Transverse colon (tissue), 4 donors: ENCODE data around the gene EFNA5. TPM values are rescaled to one million over a fixed set of nuclear protein-coding genes. Genes with fewer than 3 reads are reported as not detected.
A peak's percentile ranks its signal among the peaks of the same experiment; 100 is the strongest.

ENCODE experiments used
- DNase-seq: peaks from one replicate; pipeline ENCODE4 v3.0.0-alpha.2; 2019
- H3K27ac ChIP-seq, 4 donors: fragments of 200-600 bp; sonication (generic); 2 replicates each; pipeline ENCODE4 v1.5.1; 2016 to 2018; ENCODE audit warnings: inconsistent platforms in 4 of 4
- H3K27me3 ChIP-seq: fragments of 200-600 bp; sonication (generic); 2 replicates; pipeline ENCODE4 v1.5.1; 2017; ENCODE audit warnings: inconsistent platforms
- H3K36me3 ChIP-seq, 4 donors: fragments of 200-600 bp; sonication (generic); 2 replicates each; pipeline ENCODE4 v1.5.1; 2017 to 2019; ENCODE audit warnings: inconsistent platforms in 4 of 4
- H3K4me1 ChIP-seq, 4 donors: fragments of 200-600 bp; sonication (generic); 2 replicates each; pipeline ENCODE4 v1.5.1; 2017 to 2020; ENCODE audit warnings: inconsistent platforms in 4 of 4
- H3K4me3 ChIP-seq, 4 donors: fragments of 200-600 bp; sonication (generic); 1 replicate in 1 of 4; 2 replicates in 3 of 4; pipeline versions ENCODE4 v1.5.1 to v1.6.1; 2017 to 2019; ENCODE audit warnings: inconsistent platforms in 4 of 4
- H3K9me3 ChIP-seq, 2 donors: fragments of 200-600 bp; sonication (generic); 2 replicates each; pipeline ENCODE4 v1.5.1; 2017 to 2019; ENCODE audit warnings: inconsistent platforms in 2 of 2
- EP300 ChIP-seq: sonication (generic); formaldehyde crosslinking; IDR thresholded peaks from one replicate; pipeline ENCODE4 v1.6.1; 2017; ENCODE audit warnings: antibody characterized with exemption, low read depth
- POLR2A ChIP-seq: fragments of 450-650 bp; IDR thresholded peaks from one replicate; pipeline ENCODE4 v1.6.1; 2016; ENCODE audit warnings: antibody characterized with exemption, mild to moderate bottlenecking, moderate library complexity
- POLR2AphosphoS5 ChIP-seq, 3 donors: sonication (generic); formaldehyde crosslinking; IDR thresholded peaks; one replicate each; pipeline ENCODE4 v1.6.1; 2016; ENCODE audit warnings: antibody characterized with exemption in 3 of 3
- WGBS, 2 donors: methylation state at CpG; one replicate each; pipeline ENCODE4 v1.1.5; 2018; ENCODE audit warnings: low coverage in 1 of 2; 5-methylcytosine and 5-hydroxymethylcytosine counted together
- in situ Hi-C, 4 donors: fragments of 200-750 bp; cut with MboI; loops; one replicate each; pipeline versions ENCODE4 v1.15.0 to v1.15.1; 2017; ENCODE audit warnings: low sequenced_read_pairs in 3 of 4, low pct_ligation_motif_present in 1 of 4, low pct_unique_long_range_greater_than_20kb in 1 of 4
- intact Hi-C: fragments of 100-400 bp; cut with DNase I; formaldehyde crosslinking; loops from one replicate; pipeline ENCODE4 v1.15.1; 2023; ENCODE audit warnings: low total_unique reads
- total RNA-seq, 4 donors: library from RNA; depleted of rRNA; stranded (reverse); fragments of >200 nt; gene quantifications; one replicate each; pipeline ENCODE4 v1.1.0, GENCODE V29; 2016
- TF ChIP-seq, protein P1 (sequence below), 5 experiments: fragments of 200-600 bp in 3 of 5; fragments of 450-650 bp in 2 of 5; sonication (generic) in 3 of 5; IDR thresholded peaks; 1 replicate in 2 of 5; 2 replicates in 3 of 5; pipeline ENCODE4 v1.5.1; 2016 to 2017; ENCODE audit warnings: antibody characterized with exemption in 5 of 5, inconsistent platforms in 3 of 5, mild to moderate bottlenecking in 2 of 5, moderate library complexity in 1 of 5

The EFNA5 gene
- total RNA-seq, 4 donors from 2014 or later: 1.5 to 18.2 (median 12.1) TPM

DNA sequence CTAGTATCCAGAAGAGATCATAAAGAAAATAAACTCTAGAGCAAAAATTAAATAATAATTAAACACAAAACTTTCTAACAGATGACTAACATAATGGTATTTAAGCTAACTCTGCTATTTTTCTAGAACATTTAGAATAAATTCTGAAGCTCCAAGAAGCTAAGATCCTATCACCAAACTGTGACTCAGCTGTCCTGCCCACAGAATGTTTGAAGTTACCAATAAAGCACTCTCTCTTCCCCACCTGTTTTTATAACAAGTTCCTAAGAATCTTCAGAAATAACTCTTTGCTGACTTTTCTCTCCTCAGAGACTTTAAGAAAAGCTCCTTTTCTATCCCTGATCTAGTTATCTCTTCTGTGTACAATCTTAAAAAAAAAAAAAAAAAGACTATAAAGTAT, 6.0 kb upstream of the EFNA5 start:
- Histone ChIP-seq H3K27ac (no peak overlapping the region), H3K4me1 (peaks cover 0 to 16% (median 9%) of the 10 kb centered on the region in 4 donors), H3K9me3 (no peaks in the 10 kb centered on the region), H3K27me3 (peaks cover 16% of the 10 kb centered on the region), H3K36me3 (no peaks in the 10 kb centered on the region), H3K4me3 (no peak overlapping the region)
- intact Hi-C loops: no loop called here
- TF ChIP-seq EP300: no peak
- TF ChIP-seq POLR2AphosphoS5 (IDR thresholded peaks at IDR 0.05): no peak
- TF ChIP-seq, protein P1, sequence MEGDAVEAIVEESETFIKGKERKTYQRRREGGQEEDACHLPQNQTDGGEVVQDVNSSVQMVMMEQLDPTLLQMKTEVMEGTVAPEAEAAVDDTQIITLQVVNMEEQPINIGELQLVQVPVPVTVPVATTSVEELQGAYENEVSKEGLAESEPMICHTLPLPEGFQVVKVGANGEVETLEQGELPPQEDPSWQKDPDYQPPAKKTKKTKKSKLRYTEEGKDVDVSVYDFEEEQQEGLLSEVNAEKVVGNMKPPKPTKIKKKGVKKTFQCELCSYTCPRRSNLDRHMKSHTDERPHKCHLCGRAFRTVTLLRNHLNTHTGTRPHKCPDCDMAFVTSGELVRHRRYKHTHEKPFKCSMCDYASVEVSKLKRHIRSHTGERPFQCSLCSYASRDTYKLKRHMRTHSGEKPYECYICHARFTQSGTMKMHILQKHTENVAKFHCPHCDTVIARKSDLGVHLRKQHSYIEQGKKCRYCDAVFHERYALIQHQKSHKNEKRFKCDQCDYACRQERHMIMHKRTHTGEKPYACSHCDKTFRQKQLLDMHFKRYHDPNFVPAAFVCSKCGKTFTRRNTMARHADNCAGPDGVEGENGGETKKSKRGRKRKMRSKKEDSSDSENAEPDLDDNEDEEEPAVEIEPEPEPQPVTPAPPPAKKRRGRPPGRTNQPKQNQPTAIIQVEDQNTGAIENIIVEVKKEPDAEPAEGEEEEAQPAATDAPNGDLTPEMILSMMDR (IDR thresholded peaks at IDR 0.05): no peak
- TF ChIP-seq POLR2A: no peak
- no peak for DNase-seq
- in situ Hi-C loops: no loop called here

DNA sequence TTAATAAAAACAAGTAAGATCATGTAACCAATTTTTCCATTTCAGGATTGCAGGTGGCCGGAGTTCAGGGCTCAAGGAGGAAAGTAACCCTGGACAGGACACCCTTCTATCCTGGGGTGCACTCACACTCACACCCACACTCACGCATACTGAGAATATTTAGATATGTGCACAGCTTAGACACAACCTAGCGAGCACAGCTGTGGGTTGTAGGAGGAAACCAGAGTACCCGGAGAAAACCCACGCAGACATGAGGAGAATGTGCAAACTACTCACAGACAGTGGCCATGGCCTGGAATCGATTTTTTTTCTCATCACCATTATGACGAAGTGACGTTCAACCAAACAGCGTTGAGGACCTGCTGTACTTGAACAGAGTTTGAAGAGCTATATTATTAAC, 4.5 kb upstream of the EFNA5 start:
- no peaks in the 10 kb centered on the region for H3K9me3 ChIP-seq
- no peak for TF ChIP-seq POLR2A
- TF ChIP-seq EP300: no peak
- no peak for TF ChIP-seq POLR2AphosphoS5 (IDR thresholded peaks at IDR 0.05)
- TF ChIP-seq, protein P1 (IDR thresholded peaks at IDR 0.05): no peak
- DNase-seq: no peak
- no peak overlapping the region for H3K4me3 ChIP-seq
- H3K27me3 ChIP-seq: peaks cover 27% of the 10 kb centered on the region
- peaks cover 0 to 29% (median 18%) of the 10 kb centered on the region in 4 donors for H3K4me1 ChIP-seq
- intact Hi-C loops (no loop called here), in situ Hi-C loops (no loop called here)
- H3K27ac ChIP-seq: no peak overlapping the region
- 70 to 78% methylated on average over 4 to 9 of the region's 9 CpGs for WGBS, 2 donors
- H3K36me3 ChIP-seq: no peaks in the 10 kb centered on the region

DNA sequence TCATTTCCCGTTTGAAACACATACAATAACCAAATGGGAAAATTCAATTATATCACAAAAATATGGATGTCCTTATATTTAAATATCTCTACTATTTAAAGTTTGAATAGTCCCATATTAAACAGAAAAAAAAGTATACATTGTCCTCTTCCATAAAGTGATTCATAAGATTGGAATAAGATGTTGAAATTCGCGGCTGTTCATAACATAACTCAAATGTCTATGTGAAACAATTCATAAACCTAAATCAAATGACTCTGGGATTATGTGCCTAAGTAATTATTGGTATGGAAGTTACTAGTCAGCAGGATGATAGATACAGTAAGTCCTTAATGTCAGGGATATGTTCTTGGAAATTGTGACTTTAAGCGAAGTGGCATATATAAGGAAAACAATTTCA, 3.9 kb upstream of the EFNA5 start:
- DNase-seq: no peak
- H3K27ac ChIP-seq: no peak overlapping the region
- H3K27me3 ChIP-seq: peaks cover 33% of the 10 kb centered on the region
- no peak overlapping the region for H3K4me3 ChIP-seq
- no peaks in the 10 kb centered on the region for H3K9me3 ChIP-seq
- 79% methylated on average over 4 of the region's 4 CpGs for WGBS, 2 donors
- TF ChIP-seq POLR2AphosphoS5 (IDR thresholded peaks at IDR 0.05) (no peak), EP300 (no peak), POLR2A (no peak)
- TF ChIP-seq, protein P1 (IDR thresholded peaks at IDR 0.05): no peak
- no peaks in the 10 kb centered on the region for H3K36me3 ChIP-seq
- H3K4me1 ChIP-seq: peaks cover 0 to 33% (median 20%) of the 10 kb centered on the region in 4 donors
- intact Hi-C loops: no loop called here
- in situ Hi-C loops: no loop called here

DNA sequence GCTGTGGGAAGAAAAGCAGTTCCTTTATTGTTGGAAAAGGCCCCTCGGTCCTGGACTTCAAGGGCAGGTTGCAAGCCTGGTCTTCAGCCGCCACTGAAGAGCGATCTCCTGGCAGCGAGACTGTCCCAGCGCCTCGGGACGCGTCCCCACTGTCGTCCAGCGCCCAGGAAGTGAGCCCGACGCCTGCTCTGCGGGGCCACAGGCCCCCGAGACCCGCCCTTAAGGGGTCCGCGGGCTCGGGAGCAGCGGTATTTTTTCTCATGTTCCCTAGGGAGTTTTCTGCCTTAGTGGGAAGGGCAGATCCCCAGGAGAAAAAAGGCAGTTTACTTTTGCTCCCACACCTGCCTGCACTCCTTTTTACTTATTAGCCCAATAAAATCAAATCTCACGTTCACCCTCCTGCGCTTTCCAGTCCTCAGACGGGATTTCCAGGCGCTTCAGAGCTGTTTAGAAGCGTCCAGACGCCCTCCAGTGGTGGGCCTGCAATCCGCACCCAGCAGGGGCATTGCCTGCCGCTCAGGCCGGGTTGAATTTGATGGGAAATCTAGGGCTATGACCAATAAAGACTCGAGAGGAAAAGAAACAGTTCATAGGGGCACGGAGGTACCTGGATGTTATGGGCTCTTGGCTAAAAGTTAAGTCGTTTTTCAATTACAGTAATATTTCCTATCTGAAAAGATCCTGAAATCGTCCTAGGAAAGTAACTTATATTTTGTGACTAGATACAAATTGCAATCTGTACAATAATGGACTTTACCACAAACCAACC, 2.8 kb upstream of the EFNA5 start:
- Histone ChIP-seq H3K36me3 (no peaks in the 10 kb centered on the region), H3K27ac (peak overlapping the region; percentile 80 to 90 (median 88)), H3K4me3 (peak overlapping the region; percentile 31 to 72 (median 58)), H3K4me1 (peaks cover 0 to 38% (median 21%) of the 10 kb centered on the region in 4 donors), H3K9me3 (no peaks in the 10 kb centered on the region), H3K27me3 (peaks cover 41% of the 10 kb centered on the region)
- 2 to 5% methylated on average over 12 to 32 of the region's 32 CpGs for whole genome bisulfite sequencing, 2 donors
- peak; percentile 91 for DNase-seq
- TF ChIP-seq POLR2AphosphoS5 (IDR thresholded peaks at IDR 0.05) (no peak), POLR2A (peak; percentile 16)
- TF ChIP-seq, protein P1 (IDR thresholded peaks at IDR 0.05): peak; percentile 90 to 96 (median 92)
- in situ Hi-C loops: no loop called here
- intact Hi-C loops: no loop called here
